Measurements from ENCODE around the gene COA8.
A peak's percentile ranks its signal among the peaks of the same experiment; 100 is the strongest.
"Not testable (repeated sequence)": the region's sequence is repeated elsewhere in the genome, so short reads cannot be mapped to it uniquely, and the experiment has no call there.

Gene COA8

DNA sequence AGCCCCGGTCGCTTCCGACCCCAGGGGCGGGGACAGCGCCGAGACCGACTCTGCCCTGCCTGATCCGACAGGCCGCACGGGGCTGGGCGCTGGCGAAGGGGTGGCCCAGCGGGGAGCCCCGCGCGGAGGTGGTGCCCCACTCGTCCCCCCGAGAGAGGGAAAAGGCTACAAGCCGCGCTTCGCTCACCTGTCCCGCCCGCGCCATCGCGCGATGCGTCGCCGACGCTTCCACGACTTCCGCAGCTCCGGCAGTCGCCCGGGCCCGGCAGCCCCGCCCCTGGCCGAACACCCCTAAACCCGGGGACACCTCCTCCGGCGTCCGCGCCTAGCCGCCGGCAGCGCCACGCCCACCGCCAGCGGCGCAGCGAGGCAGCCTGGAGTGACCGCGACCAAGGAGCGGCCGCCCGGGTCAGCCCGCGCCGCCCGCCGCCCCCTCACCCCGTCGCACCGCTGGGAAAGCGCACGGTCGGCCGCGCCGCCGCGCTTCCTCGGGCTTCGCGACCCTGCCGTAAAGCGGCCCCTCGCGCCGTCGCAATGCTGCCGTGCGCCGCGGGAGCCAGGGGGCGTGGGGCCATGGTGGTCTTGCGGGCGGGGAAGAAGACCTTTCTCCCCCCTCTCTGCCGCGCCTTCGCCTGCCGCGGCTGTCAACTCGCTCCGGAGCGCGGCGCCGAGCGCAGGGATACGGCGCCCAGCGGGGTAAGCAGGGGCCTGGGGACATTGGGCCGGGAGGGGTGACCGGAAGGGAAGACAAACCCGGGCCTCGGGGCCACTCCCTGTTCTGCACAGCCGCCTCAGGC lies at the start of gene COA8, which contains the start of gene BAG5:
Gene COA8 (plus strand): TSS at position 532 of the 797 bp plus-strand sequence. CDS start 42 bp downstream, at position 574.
Gene BAG5 (minus strand): TSS at position 229 of the 797 bp plus-strand sequence. CDS start 1,493 bp downstream, outside the sequence.
- DNase-seq: peak; percentile 55 to 92

DNA sequence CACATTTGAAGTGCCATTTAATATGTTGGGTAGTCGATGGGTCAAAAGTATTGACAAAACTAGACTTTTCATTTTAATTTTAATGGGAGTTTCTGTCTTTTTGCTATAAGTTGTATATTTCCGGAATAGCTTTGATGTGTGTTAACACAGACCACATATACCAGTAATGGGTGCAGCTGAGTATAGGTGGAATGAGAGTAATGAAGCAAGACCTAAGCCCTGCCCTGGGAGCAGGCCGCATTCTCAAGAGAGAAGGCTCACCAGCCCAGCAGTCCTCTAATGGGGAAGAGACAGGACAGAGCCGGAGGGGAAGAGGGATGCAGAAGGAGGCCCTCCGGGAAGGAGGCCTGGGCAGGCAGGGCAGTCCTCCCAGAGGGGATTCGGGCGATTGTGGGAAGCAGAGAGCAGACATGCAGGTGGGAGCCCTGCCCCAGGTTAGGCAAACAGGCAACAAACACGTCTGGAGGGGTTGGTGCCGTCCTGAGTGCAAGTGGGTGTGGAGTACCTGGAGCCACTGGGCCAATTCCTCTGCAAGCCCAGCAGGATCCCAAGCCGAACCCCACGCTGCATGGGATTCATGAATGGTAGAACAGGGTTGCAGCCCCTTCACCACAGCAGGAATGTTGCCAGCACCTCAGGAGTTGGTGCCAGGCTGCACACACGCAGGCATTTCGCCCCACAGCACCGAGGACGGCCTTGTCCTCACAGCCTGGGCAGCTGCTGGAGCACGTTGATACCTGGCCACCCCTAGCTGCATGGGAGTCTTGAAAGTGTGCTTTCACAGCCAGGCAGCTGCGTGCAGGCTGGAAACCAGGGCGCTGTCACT lies 48.0 kb upstream of the COA8 start:
- DNase-seq: no peak

- no peak for DNase-seq
These were observed 46.2 kb upstream of the COA8 start for GRCh38 chr14:103516426-103517173.

DNA sequence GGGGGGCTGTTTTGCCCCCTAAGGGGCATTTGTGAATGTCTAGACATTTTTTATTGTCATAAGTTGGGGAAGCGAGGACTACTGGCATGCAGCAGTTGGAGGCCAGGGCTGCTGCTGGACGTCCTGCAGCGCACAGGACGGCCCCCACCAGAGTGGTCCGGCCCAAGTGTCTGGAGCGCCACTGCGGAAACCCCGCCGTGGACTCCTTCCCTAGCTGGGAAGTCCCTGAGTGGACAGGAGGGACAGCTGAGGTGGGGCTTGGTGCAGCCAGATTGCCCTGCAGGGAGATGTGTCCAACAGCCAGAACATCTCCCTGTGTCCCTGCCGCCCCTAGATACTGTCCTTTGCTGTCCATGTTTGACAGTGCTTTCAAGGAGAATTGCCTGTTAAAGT lies 45.6 kb upstream of the COA8 start:
- DNase-seq: no peak

DNA sequence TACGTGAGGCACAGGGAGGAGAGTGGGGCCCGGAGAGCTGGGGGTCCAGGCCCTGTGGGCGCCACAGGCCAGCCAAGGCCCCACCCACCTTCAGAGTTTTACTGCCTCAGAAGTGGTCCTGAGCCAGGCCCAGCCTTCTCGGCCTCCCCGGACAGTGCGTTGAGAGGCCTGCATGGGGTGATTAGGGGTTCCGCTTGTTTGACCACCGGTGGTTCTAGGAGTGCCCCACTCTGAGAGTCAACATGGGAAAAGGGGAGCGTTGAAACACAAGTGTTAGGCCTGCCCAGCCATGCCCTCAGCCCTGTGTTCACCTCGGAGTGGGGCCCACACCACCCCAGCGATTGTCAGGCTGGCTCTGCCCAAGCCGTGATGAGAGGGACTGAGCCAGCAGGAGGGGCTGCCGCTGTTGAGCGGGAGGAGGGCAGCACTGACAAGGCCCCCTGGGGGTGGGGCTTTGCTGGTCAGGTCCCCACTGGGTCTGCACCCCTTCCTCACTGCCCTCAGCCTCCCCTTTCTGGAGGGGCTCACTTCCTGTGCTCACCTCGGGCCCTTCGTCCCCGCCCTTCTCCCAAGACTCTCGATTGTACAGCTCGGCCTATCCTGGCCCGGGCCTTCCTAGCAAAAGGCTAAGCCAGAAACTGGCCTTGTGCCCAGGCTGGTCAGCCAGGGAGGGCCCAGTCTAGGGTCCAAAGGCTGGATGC lies 44.9 kb upstream of the COA8 start:
- DNase-seq: peak in 1 of 2 experiments; percentile 56

- peak; percentile 21 to 77 for DNase-seq
These were observed 44.2 kb upstream of the COA8 start for GRCh38 chr14:103518422-103519042.

GRCh38 chr14:103519043-103519836 lies 43.5 kb upstream of the COA8 start:
- peak in 1 of 2 experiments; percentile 69 for DNase-seq

GRCh38 chr14:103519837-103520212 lies 42.9 kb upstream of the COA8 start:
- DNase-seq: peak; percentile 23 to 76

DNA sequence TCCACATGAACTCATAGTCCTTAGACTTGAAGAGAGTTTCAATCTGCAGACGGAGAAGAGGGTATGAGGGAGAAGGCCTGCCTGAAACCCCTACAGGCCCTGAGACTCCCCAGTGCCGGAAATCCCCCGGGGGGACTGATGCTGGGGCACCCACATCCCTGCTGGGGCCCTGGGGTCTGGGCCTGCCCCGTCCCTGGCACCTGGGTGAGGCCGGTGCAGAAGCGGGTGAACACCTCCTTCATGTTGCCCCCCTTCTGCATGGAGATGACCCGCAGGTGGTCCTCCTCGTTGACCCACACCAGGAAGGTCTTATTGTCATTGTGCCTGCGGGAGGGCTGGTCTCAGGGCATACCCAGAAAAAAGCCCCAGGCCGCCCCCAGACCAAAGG lies 42.5 kb upstream of the COA8 start:
- no peak for DNase-seq

DNA sequence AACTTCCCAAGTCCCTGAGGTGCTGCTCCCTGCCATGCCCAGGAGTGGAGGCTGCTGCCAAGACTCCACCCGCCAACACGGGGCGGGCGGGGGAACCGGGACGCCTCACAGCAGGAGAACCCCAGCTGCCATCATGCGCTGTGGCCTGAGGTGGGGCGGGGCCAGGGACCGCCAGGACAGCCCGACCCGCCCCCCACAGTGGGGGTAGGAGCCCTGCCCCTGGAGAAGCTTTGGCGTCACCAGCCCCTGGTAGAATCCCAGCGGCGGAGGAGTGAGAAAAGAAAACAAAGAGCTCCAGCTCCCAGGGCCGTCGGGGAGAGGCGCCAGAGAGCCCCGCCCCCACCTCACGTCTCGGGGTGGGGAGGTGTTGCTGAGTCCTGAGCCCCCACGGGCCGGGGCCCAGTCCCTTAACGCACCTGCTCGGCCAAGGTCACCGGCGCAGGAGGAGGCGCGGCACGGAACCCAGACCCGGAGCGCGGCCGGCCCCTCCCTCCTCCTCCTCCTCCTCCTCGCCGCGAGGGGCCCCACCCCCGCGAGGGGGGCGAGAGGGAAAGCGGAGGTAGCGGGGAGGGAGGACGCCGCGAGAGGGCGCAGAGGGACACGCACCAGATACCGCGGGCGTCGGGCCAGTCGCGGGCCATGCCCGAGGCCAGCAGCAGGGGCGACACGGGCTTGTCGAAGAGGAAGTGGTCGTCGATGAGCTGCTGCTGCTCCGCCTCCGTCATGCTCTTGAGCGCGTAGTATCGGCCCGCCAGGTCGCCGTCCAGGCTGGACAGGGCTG lies 41.9 kb upstream of the COA8 start:
- DNase-seq: peak; percentile 60 to 90

GRCh38 chr14:103521438-103521950 lies 41.3 kb upstream of the COA8 start:
- DNase-seq: peak in 1 of 2 experiments; percentile 55

GRCh38 chr14:103521951-103522563 lies 40.7 kb upstream of the COA8 start:
- peak; percentile 36 to 68 for DNase-seq

GRCh38 chr14:103522649-103523574 lies 39.8 kb upstream of the COA8 start, which contains the start of gene CKB:
Gene CKB, minus strand, starts transcription at chr14:103522830. Its CDS starts 337 bp downstream, at chr14:103522493.
- peak; percentile 45 to 92 for DNase-seq

- DNase-seq: no peak
These were observed 39.2 kb upstream of the COA8 start for GRCh38 chr14:103523575-103523954.

DNA sequence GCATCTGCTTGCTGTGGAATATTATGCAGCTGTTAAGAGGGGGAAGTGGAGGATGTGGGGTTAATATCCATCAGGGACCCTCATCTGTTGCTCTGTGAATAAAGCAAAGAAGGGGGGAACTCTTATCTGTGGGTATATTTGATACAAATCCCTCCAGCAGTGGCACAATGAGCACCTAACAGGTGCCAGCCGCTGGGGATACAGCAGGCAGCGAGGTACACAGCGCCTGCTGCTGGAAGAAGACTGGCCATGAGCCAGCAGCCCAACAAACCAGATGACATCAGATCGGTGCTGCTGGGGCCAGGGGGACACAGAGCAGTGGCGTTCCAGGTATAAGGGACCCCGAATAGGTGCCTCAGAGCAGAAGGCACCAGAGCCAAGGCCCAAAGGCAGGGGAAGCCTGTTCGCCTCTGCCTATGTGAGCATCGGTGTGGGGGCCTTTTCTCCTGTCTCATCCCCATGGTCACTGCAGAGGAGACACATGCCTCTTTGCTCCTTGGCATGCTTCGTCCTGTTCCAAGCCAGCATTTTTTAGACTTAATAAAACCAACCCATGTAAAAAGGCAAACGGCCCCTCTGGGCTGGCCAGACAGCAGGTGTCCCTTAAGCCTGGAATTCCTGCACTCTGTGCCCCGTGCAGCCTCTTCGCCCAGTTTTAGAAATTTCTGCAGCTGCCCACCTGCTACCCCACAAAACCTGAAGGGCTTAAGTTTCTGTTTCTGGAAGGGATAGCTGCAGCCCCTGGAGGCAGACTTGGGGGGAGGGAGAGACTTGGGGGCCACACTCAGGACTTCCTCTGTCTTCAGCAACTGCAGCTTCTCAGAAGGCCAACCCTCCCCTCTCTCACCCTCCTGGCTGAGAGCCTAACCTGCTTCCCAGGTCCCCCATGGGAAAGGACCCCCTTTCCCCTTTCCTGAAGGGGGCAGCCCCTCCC lies 38.5 kb upstream of the COA8 start:
- no peak for DNase-seq

- not testable (repeated sequence) for DNase-seq
These were observed 37.1 kb upstream of the COA8 start for GRCh38 chr14:103525430-103526246.
